Keratinocyte (primary cell): ENCODE measurements around the gene FMN1. TPM values are rescaled to one million over a fixed set of nuclear protein-coding genes. Genes with fewer than 3 reads are reported as not detected.

Source experiments
- DNase-seq: peaks from one replicate; pipeline ENCODE4 v3.0.0-alpha.2; 2011; ENCODE audit warnings: low read depth, missing footprints, low spot score
- FAIRE-seq: peaks from 2 replicates; lab custom pipeline; 2011; peaks lifted over from hg19 to GRCh38; lab: Jason Lieb, UNC
- H2AFZ ChIP-seq: 2 replicates; pipeline ENCODE4 v1.6.0; 2012; ENCODE audit warnings: low read length, control low read depth, inconsistent platforms; ENCODE audit not compliant: control insufficient read depth
- H3K27ac ChIP-seq: 2 replicates; pipeline ENCODE4 v1.5.1; 2011; ENCODE audit warnings: low read length; ENCODE audit not compliant: control insufficient read depth, insufficient read depth
- H3K27me3 ChIP-seq: 3 replicates; pipeline ENCODE4 v1.6.0; 2011; ENCODE audit warnings: low read length; ENCODE audit not compliant: control insufficient read depth, insufficient read depth; ENCODE audit errors: extremely low read depth
- H3K36me3 ChIP-seq, 2 experiments: 2 replicates in 1 of 2; 3 replicates in 1 of 2; pipeline ENCODE4 v1.5.1; 2011; ENCODE audit warnings: low read length in 2 of 2, mild to moderate bottlenecking in 1 of 2; ENCODE audit not compliant: control insufficient read depth in 2 of 2, insufficient read depth in 2 of 2; ENCODE audit errors: extremely low read depth in 1 of 2
- H3K4me1 ChIP-seq: 3 replicates; pipeline ENCODE4 v1.5.1; 2011; ENCODE audit warnings: low read length; ENCODE audit not compliant: control insufficient read depth, insufficient read depth; ENCODE audit errors: extremely low read depth
- H3K4me2 ChIP-seq: 3 replicates; pipeline ENCODE4 v1.6.0; 2011; ENCODE audit warnings: low read depth, low read length; ENCODE audit not compliant: control insufficient read depth, insufficient read depth; ENCODE audit errors: extremely low read depth
- H3K4me3 ChIP-seq, 3 experiments: fragments of 200-600 bp in 1 of 3; sonication (generic) in 1 of 3; 2 replicates in 2 of 3; 3 replicates in 1 of 3; pipeline ENCODE4 v1.5.1; 2011 to 2016; ENCODE audit warnings: low read length in 3 of 3, mild to moderate bottlenecking in 3 of 3, control low read depth in 2 of 3, inconsistent platforms in 1 of 3, low read depth in 1 of 3, mixed read lengths in 1 of 3, mixed run types in 1 of 3, moderate library complexity in 1 of 3; ENCODE audit not compliant: control insufficient read depth in 2 of 3, insufficient read depth in 2 of 3; ENCODE audit errors: extremely low read depth in 1 of 3
- H3K79me2 ChIP-seq: 2 replicates; pipeline ENCODE4 v1.6.0; 2012; ENCODE audit warnings: low read length; ENCODE audit not compliant: control insufficient read depth, insufficient read depth
- H3K9ac ChIP-seq: 3 replicates; pipeline ENCODE4 v1.6.0; 2011; ENCODE audit warnings: low read length; ENCODE audit not compliant: control insufficient read depth, insufficient read depth; ENCODE audit errors: extremely low read depth
- H3K9me1 ChIP-seq: 3 replicates; pipeline ENCODE4 v1.6.0; 2011; ENCODE audit warnings: low read length; ENCODE audit not compliant: control insufficient read depth, insufficient read depth; ENCODE audit errors: extremely low read depth
- H3K9me3 ChIP-seq: 2 replicates; pipeline ENCODE4 v1.5.1; 2012; ENCODE audit warnings: low read depth, low read length; ENCODE audit not compliant: control insufficient read depth
- H4K20me1 ChIP-seq: 3 replicates; pipeline ENCODE4 v1.6.0; 2011; ENCODE audit warnings: low read length; ENCODE audit not compliant: control insufficient read depth, insufficient read depth; ENCODE audit errors: extremely low read depth
- EZH2 ChIP-seq: IDR thresholded peaks from one replicate; pipeline ENCODE4 v1.6.1; 2012; ENCODE audit warnings: inconsistent platforms, mild to moderate bottlenecking, low read length, moderate library complexity
- dilution Hi-C: fragments of 300-500 bp; cut with MboI; formaldehyde crosslinking; loops from one replicate; pipeline ENCODE4 v1.7.0; 2020; ENCODE audit warnings: low sequenced_read_pairs; ENCODE audit not compliant: extremely low pct_ligation_motif_present
- polyA plus RNA-seq, 5 experiments: library from polyadenylated mRNA; depleted of rRNA in 3 of 5; stranded (reverse) in 3 of 5; stranded (forward) in 1 of 5; unstranded in 1 of 5; fragments of >200 nt; gene quantifications; 1 replicate in 1 of 5; 2 replicates in 3 of 5; 3 replicates in 1 of 5; pipeline versions ENCODE4 v1.2.1 to v1.2.3, GENCODE V29; 2011 to 2012; ENCODE audit warnings: missing spikeins in 2 of 5, low read depth in 1 of 5, low replicate concordance in 1 of 5
- TF ChIP-seq, protein P1 (sequence below), 3 experiments: IDR thresholded peaks in 1 of 3; conservative IDR thresholded peaks in 1 of 3; optimal IDR thresholded peaks in 1 of 3; 2 replicates in 2 of 3; 3 replicates in 1 of 3; pipeline versions ENCODE3 to v1.5.1; 2011; ENCODE audit warnings: low read length in 3 of 3, mild to moderate bottlenecking in 3 of 3, moderate library complexity in 2 of 3, control low read depth in 1 of 3, inconsistent platforms in 1 of 3; ENCODE audit not compliant: insufficient read depth in 2 of 3; ENCODE audit errors: extremely low read depth in 1 of 3

The FMN1 gene
- polyA plus RNA-seq, 1 donor (not counting 4 experiments of a cell fraction or from before 2014, with no cell fraction given): 0.71 TPM

GRCh38 chr15:33013827-33014445, 180.6 kb downstream of the FMN1 start:
- DNase-seq (peak; percentile 50), FAIRE-seq (peak; percentile 90)
- H4K20me1 ChIP-seq: no peaks in the 10 kb centered on the region
- H3K9me1 ChIP-seq: no peaks in the 10 kb centered on the region
- no peak overlapping the region for H3K9ac ChIP-seq
- no peaks in the 10 kb centered on the region for H3K27me3 ChIP-seq
- H3K79me2 ChIP-seq: no peaks in the 10 kb centered on the region
- H3K36me3 ChIP-seq: no peaks in the 10 kb centered on the region
- TF ChIP-seq, protein P1, sequence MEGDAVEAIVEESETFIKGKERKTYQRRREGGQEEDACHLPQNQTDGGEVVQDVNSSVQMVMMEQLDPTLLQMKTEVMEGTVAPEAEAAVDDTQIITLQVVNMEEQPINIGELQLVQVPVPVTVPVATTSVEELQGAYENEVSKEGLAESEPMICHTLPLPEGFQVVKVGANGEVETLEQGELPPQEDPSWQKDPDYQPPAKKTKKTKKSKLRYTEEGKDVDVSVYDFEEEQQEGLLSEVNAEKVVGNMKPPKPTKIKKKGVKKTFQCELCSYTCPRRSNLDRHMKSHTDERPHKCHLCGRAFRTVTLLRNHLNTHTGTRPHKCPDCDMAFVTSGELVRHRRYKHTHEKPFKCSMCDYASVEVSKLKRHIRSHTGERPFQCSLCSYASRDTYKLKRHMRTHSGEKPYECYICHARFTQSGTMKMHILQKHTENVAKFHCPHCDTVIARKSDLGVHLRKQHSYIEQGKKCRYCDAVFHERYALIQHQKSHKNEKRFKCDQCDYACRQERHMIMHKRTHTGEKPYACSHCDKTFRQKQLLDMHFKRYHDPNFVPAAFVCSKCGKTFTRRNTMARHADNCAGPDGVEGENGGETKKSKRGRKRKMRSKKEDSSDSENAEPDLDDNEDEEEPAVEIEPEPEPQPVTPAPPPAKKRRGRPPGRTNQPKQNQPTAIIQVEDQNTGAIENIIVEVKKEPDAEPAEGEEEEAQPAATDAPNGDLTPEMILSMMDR (optimal IDR thresholded peaks at IDR 0.05 in 1 of 3, IDR thresholded peaks at IDR 0.05 in 1 of 3, conservative IDR thresholded peaks at IDR 0.05 in 1 of 3; ENCODE audit: extremely low read depth in 1 of 3, insufficient read depth in 2 of 3, low read length in 3 of 3): no peak
- TF ChIP-seq EZH2: no peak
- no peak overlapping the region for H2AFZ ChIP-seq
- peaks cover 10% of the 10 kb centered on the region for H3K4me1 ChIP-seq
- H3K27ac ChIP-seq: peak overlapping the region; percentile 10
- H3K9me3 ChIP-seq: no peaks in the 10 kb centered on the region
- H3K4me3 ChIP-seq: no peak overlapping the region
- peak overlapping the region; percentile 1 for H3K4me2 ChIP-seq
- dilution Hi-C loops: no loop called here

DNA sequence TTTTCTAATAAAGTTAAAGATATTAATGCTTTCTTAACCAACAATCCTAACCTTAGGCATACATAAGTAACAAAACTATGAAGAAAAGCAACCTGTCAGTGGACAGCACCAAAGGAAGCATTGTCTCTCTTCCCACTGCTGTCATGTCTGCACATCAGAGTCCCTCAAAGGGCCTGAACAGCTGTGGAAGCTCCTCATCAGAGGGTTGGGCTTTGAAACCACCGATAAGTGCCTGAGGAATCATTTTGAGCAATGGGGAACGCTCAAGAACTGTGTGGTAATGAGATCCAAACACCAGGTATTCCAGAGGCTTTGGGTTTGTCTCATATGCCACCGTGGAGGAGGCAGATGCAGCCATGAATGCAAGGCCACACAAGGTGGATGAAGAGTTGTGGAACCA, 182.5 kb downstream of the FMN1 start:
- H3K27me3 ChIP-seq: no peaks in the 10 kb centered on the region
- TF ChIP-seq, protein P1 (optimal IDR thresholded peaks at IDR 0.05 in 1 of 3, IDR thresholded peaks at IDR 0.05 in 1 of 3, conservative IDR thresholded peaks at IDR 0.05 in 1 of 3; ENCODE audit: extremely low read depth in 1 of 3, insufficient read depth in 2 of 3, low read length in 3 of 3): no peak
- no peak for TF ChIP-seq EZH2
- H3K9me1 ChIP-seq: no peaks in the 10 kb centered on the region
- no peaks in the 10 kb centered on the region for H3K36me3 ChIP-seq
- H2AFZ ChIP-seq: no peak overlapping the region
- H4K20me1 ChIP-seq: no peaks in the 10 kb centered on the region
- no peak overlapping the region for H3K4me2 ChIP-seq
- no peak overlapping the region for H3K4me3 ChIP-seq
- no peak overlapping the region for H3K27ac ChIP-seq
- DNase-seq (no peak), FAIRE-seq (no peak)
- no peaks in the 10 kb centered on the region for H3K9me3 ChIP-seq
- dilution Hi-C loops: no loop called here
- no peak overlapping the region for H3K9ac ChIP-seq
- H3K4me1 ChIP-seq: peaks cover 10% of the 10 kb centered on the region
- H3K79me2 ChIP-seq: no peaks in the 10 kb centered on the region
